ENCODE data around the gene CILP2.
A peak's percentile ranks its signal among the peaks of the same experiment; 100 is the strongest.

Gene CILP2

GRCh38 chr19:19517235-19517619 is 20.8 kb upstream of the CILP2 start:
- no peak for TF ChIP-seq CTCF (IDR thresholded peaks at IDR 0.05; ENCODE audit: borderline replicate concordance, insufficient read depth, low read depth, low read length)
- H3K4me3 ChIP-seq (ENCODE audit: low read depth, low read length), result no peak overlapping the region

- H3K4me3 ChIP-seq (ENCODE audit: low read depth, low read length), result no peak overlapping the region
- no peak for TF ChIP-seq CTCF (IDR thresholded peaks at IDR 0.05; ENCODE audit: borderline replicate concordance, insufficient read depth, low read depth, low read length)
These were observed 17.1 kb upstream of the CILP2 start for GRCh38 chr19:19520989-19521388.

DNA sequence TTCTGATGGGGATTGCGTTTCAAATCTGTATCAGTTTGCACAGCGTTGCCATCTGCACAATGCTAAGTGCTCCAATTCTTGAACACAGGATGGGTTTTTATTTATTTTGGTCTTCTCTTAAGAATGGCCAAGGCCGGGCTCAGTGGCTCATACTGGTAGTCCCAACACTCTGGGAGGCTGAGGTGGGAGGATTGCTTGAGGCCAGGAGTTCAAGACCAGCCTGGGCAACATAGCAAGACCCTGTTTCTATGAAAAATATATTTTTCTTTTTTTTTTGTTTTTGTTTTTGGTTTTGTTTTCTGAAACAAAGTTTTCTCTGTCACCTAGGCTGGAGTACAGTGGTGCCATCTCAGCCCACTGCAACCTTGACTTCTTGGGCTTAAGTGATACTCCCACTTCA is 14.9 kb upstream of the CILP2 start:
- no peak overlapping the region for H3K4me3 ChIP-seq (ENCODE audit: low read depth, low read length)
- no peak for TF ChIP-seq CTCF (IDR thresholded peaks at IDR 0.05; ENCODE audit: borderline replicate concordance, insufficient read depth, low read depth, low read length)

- TF ChIP-seq CTCF (IDR thresholded peaks at IDR 0.05; ENCODE audit: borderline replicate concordance, insufficient read depth, low read depth, low read length), result 0 out of 2 replicates have a peak, but pooled peaks have one; percentile 11
These were observed 14.0 kb upstream of the CILP2 start for GRCh38 chr19:19524053-19524452.

DNA sequence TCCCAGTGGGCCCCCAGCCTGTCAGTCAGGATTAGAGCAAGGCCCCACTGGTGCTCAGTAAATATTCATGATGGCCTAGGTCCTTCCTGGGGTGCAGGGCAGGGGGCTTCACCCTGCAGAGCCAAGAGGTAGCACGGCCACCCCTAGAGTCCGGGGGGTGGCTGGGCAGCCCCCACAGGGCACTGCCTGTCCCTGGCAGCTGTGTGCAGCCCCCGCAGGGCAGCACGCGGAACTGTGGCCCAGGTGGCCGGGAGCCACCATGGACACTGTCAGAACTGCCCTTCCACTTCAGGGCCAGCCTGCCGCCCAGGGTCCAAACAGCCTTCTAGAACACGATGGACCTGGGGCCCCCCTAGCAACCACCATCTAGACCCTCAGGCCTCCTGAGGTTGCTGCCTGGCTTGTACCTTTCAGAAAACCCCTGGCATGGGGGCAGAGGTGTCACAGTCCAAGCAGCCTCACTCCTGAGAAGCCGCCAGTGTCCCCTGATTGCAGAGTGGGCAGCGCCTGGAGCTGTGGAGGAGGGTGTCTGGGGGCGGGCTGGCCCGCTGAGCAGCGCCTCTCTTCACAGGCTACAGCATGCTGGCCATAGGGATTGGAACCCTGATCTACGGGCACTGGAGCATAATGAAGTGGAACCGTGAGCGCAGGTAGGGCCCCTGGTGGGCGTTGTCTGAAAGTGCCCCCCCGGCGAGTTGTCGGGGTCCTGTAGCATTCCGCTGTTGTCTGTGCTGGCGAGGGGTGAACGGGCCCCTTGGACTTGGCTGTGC is 12.3 kb upstream of the CILP2 start:
- no peak overlapping the region for H3K4me3 ChIP-seq (ENCODE audit: low read depth, low read length)
- 0 out of 2 replicates have a peak, but pooled peaks have one; percentile 2 for TF ChIP-seq CTCF (IDR thresholded peaks at IDR 0.05; ENCODE audit: borderline replicate concordance, insufficient read depth, low read depth, low read length)

More at GRCh38 chr19:19524053-19524452, 14.0 kb upstream of the CILP2 start:
- no peak overlapping the region for H3K4me3 ChIP-seq (ENCODE audit: low read depth, low read length)

DNA sequence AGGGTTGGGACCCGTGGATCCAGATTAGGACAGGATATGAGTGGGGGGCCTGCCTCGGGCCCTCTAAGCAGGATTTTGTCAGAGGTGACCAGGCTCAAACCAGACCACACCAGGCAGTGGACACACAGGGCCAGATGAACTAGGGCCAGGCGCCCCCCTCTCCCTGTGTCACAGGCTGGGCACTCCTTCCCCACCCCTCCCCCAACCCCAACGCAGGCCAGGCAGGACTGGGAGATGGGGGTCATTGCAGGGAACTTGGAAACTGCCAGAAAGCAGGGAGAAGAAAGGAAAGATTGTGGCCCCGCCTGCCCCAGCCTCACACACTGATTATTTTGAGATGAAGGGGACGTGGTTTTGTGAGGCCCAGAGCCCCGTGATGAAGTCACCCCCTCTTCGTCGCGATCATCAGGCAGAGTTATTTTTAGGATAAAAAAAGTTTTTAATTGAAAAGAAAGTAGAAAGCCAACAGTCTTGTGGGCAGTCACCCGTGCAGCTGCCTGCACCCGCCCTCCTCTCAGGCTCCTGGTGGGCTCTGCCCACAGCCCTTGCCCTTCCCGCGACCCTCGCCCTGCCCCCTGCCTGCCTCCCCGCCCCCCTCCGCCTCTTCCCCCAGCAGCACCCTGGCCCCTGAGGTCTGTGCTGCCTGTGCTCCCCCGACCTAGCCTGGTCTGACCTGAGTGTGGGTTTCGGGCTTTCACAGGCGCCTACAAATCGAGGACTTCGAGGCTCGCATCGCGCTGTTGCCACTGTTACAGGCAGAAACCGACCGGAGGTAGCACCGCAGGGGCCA is 11.3 kb upstream of the CILP2 start:
- H3K4me3 ChIP-seq (ENCODE audit: low read depth, low read length), result no peak overlapping the region
- no peak for TF ChIP-seq CTCF (IDR thresholded peaks at IDR 0.05; ENCODE audit: borderline replicate concordance, insufficient read depth, low read depth, low read length)

DNA sequence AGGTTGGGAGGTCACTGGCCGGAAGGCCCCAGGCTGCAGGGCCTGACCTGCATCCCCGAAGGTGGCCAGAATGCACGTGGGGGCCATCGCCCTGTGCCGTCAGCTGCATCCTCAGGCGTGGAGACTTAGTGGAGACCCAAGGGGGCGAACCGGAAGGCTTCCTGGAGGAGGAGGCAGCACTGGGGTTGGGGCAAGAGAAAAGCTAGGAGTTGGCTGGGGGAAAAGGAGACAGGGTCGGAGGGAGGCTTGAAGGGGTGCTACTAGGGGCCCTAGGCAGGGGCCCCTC is 10.8 kb upstream of the CILP2 start:
- no peak overlapping the region for H3K4me3 ChIP-seq (ENCODE audit: low read depth, low read length)

More for the DNA sequence above, 10.8 kb upstream of the CILP2 start:
- TF ChIP-seq CTCF (IDR thresholded peaks at IDR 0.05; ENCODE audit: borderline replicate concordance, insufficient read depth, low read depth, low read length), result no peak

All from GM12875 (cell line).